SK-N-SH (cell line): ENCODE measurements around the gene TENT4A. TPM values are rescaled to one million over a fixed set of nuclear protein-coding genes. Genes with fewer than 3 reads are reported as not detected.

ENCODE experiments used
- CTCF ChIA-PET: fragments of 300-600, 350-600 bp; formaldehyde crosslinking; extraction: SDS; loops from one replicate; lab custom pipeline; 2021; lab: Yijun Ruan, JAX
- POLR2A ChIA-PET: fragments of 350-600 bp; sonication (Branson Sonifier 250); formaldehyde crosslinking; extraction: SDS; loops from one replicate; lab custom pipeline; 2020; ENCODE audit warnings: antibody characterized with exemption, inconsistent platforms; lab: Yijun Ruan, JAX
- DNase-seq: peaks from one replicate; pipeline ENCODE4 v3.0.0; 2012
- H2AFZ ChIP-seq: fragments of 200-600 bp; sonication (generic); 2 replicates; pipeline ENCODE4 v1.8.1; 2016; ENCODE audit warnings: antibody characterized with exemption, mild to moderate bottlenecking, low read depth
- H3F3A ChIP-seq: fragments of 200-600 bp; sonication (generic); replicated peaks from 2 replicates; pipeline ENCODE3; 2016; ENCODE audit warnings: antibody characterized with exemption, mild to moderate bottlenecking; ENCODE audit not compliant: insufficient read depth
- H3K27ac ChIP-seq, 2 experiments: fragments of 200-500 bp in 1 of 2; fragments of 200-600 bp in 1 of 2; sonication (Bioruptor generic) in 1 of 2; sonication (generic), shearing (Covaris generic) in 1 of 2; 2 replicates each; pipeline versions ENCODE4 v1.5.1 to v1.6.1; 2014 to 2016; ENCODE audit warnings: low read depth in 2 of 2, inconsistent platforms in 1 of 2, low read length in 1 of 2, mild to moderate bottlenecking in 1 of 2, mixed read lengths in 1 of 2
- H3K27me3 ChIP-seq: fragments of 200-600 bp; sonication (generic), shearing (Covaris generic); 2 replicates; pipeline ENCODE4 v1.6.1; 2016; ENCODE audit warnings: mixed run types; ENCODE audit not compliant: insufficient read depth
- H3K36me3 ChIP-seq, 2 experiments: fragments of 200-500 bp in 1 of 2; fragments of 200-600 bp in 1 of 2; sonication (Bioruptor generic) in 1 of 2; sonication (generic) in 1 of 2; replicated peaks in 1 of 2; 2 replicates each; pipeline versions ENCODE3 to v1.5.1; 2014 to 2016; ENCODE audit warnings: low read length in 1 of 2, mild to moderate bottlenecking in 1 of 2; ENCODE audit not compliant: insufficient read depth in 2 of 2, control insufficient read depth in 1 of 2
- H3K4me1 ChIP-seq, 2 experiments: fragments of 200-500 bp in 1 of 2; fragments of 200-600 bp in 1 of 2; sonication (Bioruptor generic) in 1 of 2; sonication (generic), shearing (Covaris generic) in 1 of 2; 2 replicates each; pipeline versions ENCODE4 v1.5.1 to v1.6.1; 2014 to 2016; ENCODE audit warnings: low read depth in 1 of 2, low read length in 1 of 2, mixed run types in 1 of 2; ENCODE audit not compliant: insufficient read depth in 2 of 2, control insufficient read depth in 1 of 2
- H3K4me2 ChIP-seq: fragments of 200-600 bp; sonication (generic), shearing (Covaris generic); 2 replicates; pipeline ENCODE4 v1.6.1; 2017; ENCODE audit warnings: mixed run types
- H3K4me3 ChIP-seq, 2 experiments: fragments of 200-500 bp in 1 of 2; fragments of 200-600 bp in 1 of 2; sonication (Bioruptor generic) in 1 of 2; sonication (generic), shearing (Covaris generic) in 1 of 2; 2 replicates each; pipeline versions ENCODE4 v1.5.1 to v1.8.1; 2014 to 2016; ENCODE audit warnings: low read depth in 2 of 2, inconsistent platforms in 1 of 2, low read length in 1 of 2, mild to moderate bottlenecking in 1 of 2, mixed read lengths in 1 of 2, moderate library complexity in 1 of 2
- H3K79me2 ChIP-seq: fragments of 200-600 bp; sonication (generic); 2 replicates; pipeline ENCODE4 v1.8.1; 2017; ENCODE audit warnings: mild to moderate bottlenecking; ENCODE audit not compliant: insufficient read depth
- H3K9ac ChIP-seq: fragments of 200-600 bp; sonication (generic); 2 replicates; pipeline ENCODE4 v1.6.1; 2017; ENCODE audit warnings: mixed run types
- H3K9me2 ChIP-seq: fragments of 200-600 bp; sonication (generic); 2 replicates; pipeline ENCODE4 v1.6.1; 2017; ENCODE audit warnings: mixed run types
- H3K9me3 ChIP-seq: fragments of 200-600 bp; sonication (generic); 2 replicates; pipeline ENCODE4 v1.6.1; 2017; ENCODE audit warnings: mixed run types, mild to moderate bottlenecking, moderate library complexity
- H4K20me1 ChIP-seq: fragments of 200-600 bp; sonication (generic); 2 replicates; pipeline ENCODE4 v1.6.1; 2017; ENCODE audit warnings: mild to moderate bottlenecking, mixed run types; ENCODE audit not compliant: insufficient read depth
- ELF1 ChIP-seq: IDR thresholded peaks from 2 replicates; pipeline ENCODE4 v1.4.0; 2012
- EP300 ChIP-seq, 2 experiments: IDR thresholded peaks; 2 replicates each; pipeline versions ENCODE4 v1.4.0 to v1.6.1; 2012; ENCODE audit warnings: borderline replicate concordance in 1 of 2, low read depth in 1 of 2, low read length in 1 of 2
- FOXJ3 ChIP-seq: sonication (generic); formaldehyde crosslinking; IDR thresholded peaks from 2 replicates; pipeline ENCODE4 v1.5.1; 2020; ENCODE audit warnings: mild to moderate bottlenecking, missing genetic modification reagents
- GABPA ChIP-seq: IDR thresholded peaks from 2 replicates; pipeline ENCODE4 v1.4.0; 2012; ENCODE audit warnings: low read depth, mild to moderate bottlenecking
- MAX ChIP-seq: IDR thresholded peaks from 2 replicates; pipeline ENCODE4 v1.4.0; 2012; ENCODE audit warnings: low read depth
- MEF2A ChIP-seq: IDR thresholded peaks from 2 replicates; pipeline ENCODE4 v1.4.0; 2012; ENCODE audit warnings: low read depth, borderline replicate concordance
- NRF1 ChIP-seq: IDR thresholded peaks from 2 replicates; pipeline ENCODE4 v1.6.1; 2012; ENCODE audit warnings: low read depth, mild to moderate bottlenecking, low read length
- PBX3 ChIP-seq: IDR thresholded peaks from 2 replicates; pipeline ENCODE4; 2012
- REST ChIP-seq: IDR thresholded peaks from 2 replicates; pipeline ENCODE4 v1.6.1; 2012; ENCODE audit warnings: mild to moderate bottlenecking, low read depth, low read length, moderate library complexity
- SIN3A ChIP-seq: IDR thresholded peaks from 2 replicates; pipeline ENCODE4 v1.6.1; 2012; ENCODE audit warnings: low read depth, mild to moderate bottlenecking, low read length, moderate library complexity, borderline replicate concordance
- TAF1 ChIP-seq: IDR thresholded peaks from 2 replicates; pipeline ENCODE4 v1.6.1; 2012; ENCODE audit warnings: low read depth, mild to moderate bottlenecking, low read length, moderate library complexity, borderline replicate concordance
- TCF12 ChIP-seq: IDR thresholded peaks from 2 replicates; pipeline ENCODE4 v1.4.0; 2012
- USF1 ChIP-seq: IDR thresholded peaks from 2 replicates; pipeline ENCODE4 v1.4.0; 2012; ENCODE audit warnings: low read depth, borderline replicate concordance
- WGBS: methylation state at CpG from one replicate; pipeline ENCODE4 v1.1.6; 2017; ENCODE audit warnings: low lambda C conversion rate; 5-methylcytosine and 5-hydroxymethylcytosine counted together
- polyA plus RNA-seq, 3 experiments: library from polyadenylated mRNA; depleted of rRNA; stranded (reverse); fragments of >200 nt; gene quantifications; 2 replicates each; pipeline ENCODE4 v1.2.3, GENCODE V29; 2012

The TENT4A gene
- polyA plus RNA-seq, 1 of the 3 experiments (the other 2 are of a cell fraction), result 6.0 TPM

GRCh38 chr5:6804766-6805501 lies 91.7 kb downstream of the TENT4A start (continued):
- no peak for TF ChIP-seq ELF1
- no peak for TF ChIP-seq FOXJ3 (CRISPR knock-in tag)
- TF ChIP-seq TCF12, result no peak
- no peak for TF ChIP-seq PBX3
- TF ChIP-seq TAF1, result no peak
- no peak for TF ChIP-seq SIN3A
- TF ChIP-seq, all 33 proteins: peak for 0

- Histone ChIP-seq H3K4me3 (no peak overlapping the region), H3F3A (no peaks in the 10 kb centered on the region), H2AFZ (no peak overlapping the region), H3K9me3 (no peaks in the 10 kb centered on the region), H3K27me3 (no peaks in the 10 kb centered on the region; the same call in 1 of the 2 replicates), H3K79me2 (no peaks in the 10 kb centered on the region), H3K9ac (no peak overlapping the region), H3K36me3 (no peaks in the 10 kb centered on the region), H4K20me1 (no peaks in the 10 kb centered on the region), H3K9me2 (no peaks in the 10 kb centered on the region), H3K27ac (no peak overlapping the region), H3K4me1 (peaks cover 0 to 5% of the 10 kb centered on the region in 2 experiments; a peak in 1 of 4 replicates)
- CTCF ChIA-PET, result interaction anchor here (1.0 kb wide), 1 partner anchor 15 kb away, joined by 3 read pairs; no protein-coding TSS in a partner anchor
- WGBS, result 25% methylated on average over 2 of the region's 2 CpGs
- TF ChIP-seq MAX (no peak), EP300 (IDR thresholded peaks at IDR 0.05; ENCODE audit: borderline replicate concordance in 1 of 2, low read depth in 1 of 2, low read length in 1 of 2) (no peak), NRF1 (no peak), USF1 (no peak), GABPA (no peak), REST (no peak), MEF2A (no peak)
- TF ChIP-seq, all 33 proteins: peak for 0
- no peak for DNase-seq
- H3K4me2 ChIP-seq, result no peak overlapping the region
- POLR2A ChIA-PET, result no interaction called here
These were observed 92.6 kb downstream of the TENT4A start for GRCh38 chr5:6805841-6806240.

Other genes starting within 250 kb of the TENT4A start
- 76.7 and 78.9 TPM in 2 replicates for gene NSUN2, start 80.4 kb upstream of the TENT4A start, polyA plus RNA-seq (2012; rRNA removed)
- 24.0 and 25.1 TPM in 2 replicates for gene SRD5A1, start 80.0 kb upstream of the TENT4A start, polyA plus RNA-seq (2012; rRNA removed)